ENCODE data around the gene TMEM154. TPM values are rescaled to one million over a fixed set of nuclear protein-coding genes. Genes with fewer than 3 reads are reported as not detected.

TMEM154 gene
- total RNA-seq, 1 experiment from 2014 or later, result 0.22 TPM

- Histone ChIP-seq H2AFZ (ENCODE audit: low read length) (no peak overlapping the region), H3K4me1 (ENCODE audit: low read length) (no peaks in the 10 kb centered on the region), H3K27ac (ENCODE audit: low read length) (no peak overlapping the region), H4K20me1 (ENCODE audit: insufficient read depth, low read depth, low read length) (0 out of 2 replicates have a peak, but pooled peaks cover 5% of the 10 kb centered on the region), H3K4me3 (ENCODE audit: low read length) (no peak overlapping the region), H3K27me3 (ENCODE audit: low read length) (no peaks in the 10 kb centered on the region), H3K9me2 (replicated peaks; ENCODE audit: insufficient read depth, low read length) (no peaks in the 10 kb centered on the region), H3K79me2 (ENCODE audit: low read length) (no peaks in the 10 kb centered on the region), H3K36me3 (ENCODE audit: insufficient read depth, low read length) (no peaks in the 10 kb centered on the region), H3K9me3 (ENCODE audit: low read length) (no peaks in the 10 kb centered on the region), H3K4me2 (ENCODE audit: low read depth, low read length, poor library complexity, severe bottlenecking) (no peak overlapping the region), H3K9ac (ENCODE audit: low read length) (no peak overlapping the region)
- DNase-seq, result no peak
These were observed 25.0 kb upstream of the TMEM154 start for GRCh38 chr4:152704788-152705187.

DNA sequence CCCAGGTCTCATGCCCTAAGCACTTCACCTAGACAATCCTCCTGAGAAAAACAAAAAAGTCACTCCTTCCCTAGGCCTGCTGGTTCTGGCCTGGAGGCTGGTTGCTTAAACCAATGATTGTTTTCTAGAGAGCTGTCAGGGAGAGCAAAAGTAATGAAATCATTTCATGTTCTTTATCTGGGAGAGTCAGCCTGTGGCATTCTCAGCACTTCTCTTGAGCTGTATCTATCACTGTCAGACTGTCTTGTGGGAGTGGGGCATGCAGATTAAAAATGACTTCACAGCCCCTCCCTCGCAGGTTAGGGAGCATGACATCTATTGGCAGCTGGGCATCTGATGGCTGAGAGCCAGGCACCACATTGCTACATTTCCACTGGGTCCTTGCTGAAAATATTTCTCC lies 20.4 kb upstream of the TMEM154 start:
- H3K9me2 ChIP-seq (replicated peaks; ENCODE audit: insufficient read depth, low read length), result no peaks in the 10 kb centered on the region
- DNase-seq, result no peak

GRCh38 chr4:152699313-152699712 lies 19.5 kb upstream of the TMEM154 start:
- H3K4me1 ChIP-seq (ENCODE audit: low read length), result no peaks in the 10 kb centered on the region
- H3K36me3 ChIP-seq (ENCODE audit: insufficient read depth, low read length), result no peaks in the 10 kb centered on the region
- H3K79me2 ChIP-seq (ENCODE audit: low read length), result no peaks in the 10 kb centered on the region
- 0 out of 2 replicates have a peak, but pooled peaks cover 6% of the 10 kb centered on the region for H4K20me1 ChIP-seq (ENCODE audit: insufficient read depth, low read depth, low read length)
- no peak for DNase-seq
- no peaks in the 10 kb centered on the region for H3K9me3 ChIP-seq (ENCODE audit: low read length)
- H3K9ac ChIP-seq (ENCODE audit: low read length), result no peak overlapping the region
- no peak overlapping the region for H3K27ac ChIP-seq (ENCODE audit: low read length)
- no peaks in the 10 kb centered on the region for H3K27me3 ChIP-seq (ENCODE audit: low read length)
- no peak overlapping the region for H3K4me2 ChIP-seq (ENCODE audit: low read depth, low read length, poor library complexity, severe bottlenecking)
- H3K4me3 ChIP-seq (ENCODE audit: low read length), result no peak overlapping the region
- no peaks in the 10 kb centered on the region for H3K9me2 ChIP-seq (replicated peaks; ENCODE audit: insufficient read depth, low read length)
- H2AFZ ChIP-seq (ENCODE audit: low read length), result no peak overlapping the region

More for the DNA sequence above, 20.4 kb upstream of the TMEM154 start:
- no peaks in the 10 kb centered on the region for H3K9me3 ChIP-seq (ENCODE audit: low read length)
- no peak overlapping the region for H3K4me2 ChIP-seq (ENCODE audit: low read depth, low read length, poor library complexity, severe bottlenecking)
- no peak overlapping the region for H3K27ac ChIP-seq (ENCODE audit: low read length)
- H3K4me3 ChIP-seq (ENCODE audit: low read length), result no peak overlapping the region
- H3K27me3 ChIP-seq (ENCODE audit: low read length), result no peaks in the 10 kb centered on the region
- no peaks in the 10 kb centered on the region for H3K4me1 ChIP-seq (ENCODE audit: low read length)
- H2AFZ ChIP-seq (ENCODE audit: low read length), result no peak overlapping the region
- no peak overlapping the region for H3K9ac ChIP-seq (ENCODE audit: low read length)
- 0 out of 2 replicates have a peak, but pooled peaks cover 6% of the 10 kb centered on the region for H4K20me1 ChIP-seq (ENCODE audit: insufficient read depth, low read depth, low read length)
- H3K79me2 ChIP-seq (ENCODE audit: low read length), result no peaks in the 10 kb centered on the region
- H3K36me3 ChIP-seq (ENCODE audit: insufficient read depth, low read length), result no peaks in the 10 kb centered on the region

- no peaks in the 10 kb centered on the region for H3K9me2 ChIP-seq (replicated peaks; ENCODE audit: insufficient read depth, low read length)
- H3K4me3 ChIP-seq (ENCODE audit: low read length), result no peak overlapping the region
- no peak overlapping the region for H3K27ac ChIP-seq (ENCODE audit: low read length)
- no peaks in the 10 kb centered on the region for H3K9me3 ChIP-seq (ENCODE audit: low read length)
- DNase-seq, result no peak
- H2AFZ ChIP-seq (ENCODE audit: low read length), result no peak overlapping the region
- no peak overlapping the region for H3K4me2 ChIP-seq (ENCODE audit: low read depth, low read length, poor library complexity, severe bottlenecking)
- no peaks in the 10 kb centered on the region for H3K27me3 ChIP-seq (ENCODE audit: low read length)
- 0 out of 2 replicates have a peak, but pooled peaks cover 6% of the 10 kb centered on the region for H4K20me1 ChIP-seq (ENCODE audit: insufficient read depth, low read depth, low read length)
- H3K36me3 ChIP-seq (ENCODE audit: insufficient read depth, low read length), result no peaks in the 10 kb centered on the region
- no peak overlapping the region for H3K9ac ChIP-seq (ENCODE audit: low read length)
- no peaks in the 10 kb centered on the region for H3K79me2 ChIP-seq (ENCODE audit: low read length)
- no peaks in the 10 kb centered on the region for H3K4me1 ChIP-seq (ENCODE audit: low read length)
These were observed 18.3 kb upstream of the TMEM154 start for GRCh38 chr4:152698089-152698499.

- Histone ChIP-seq H3K79me2 (ENCODE audit: low read length) (no peaks in the 10 kb centered on the region), H3K36me3 (ENCODE audit: insufficient read depth, low read length) (no peaks in the 10 kb centered on the region), H3K4me1 (ENCODE audit: low read length) (no peaks in the 10 kb centered on the region), H3K27ac (ENCODE audit: low read length) (no peak overlapping the region), H3K4me3 (ENCODE audit: low read length) (no peak overlapping the region), H4K20me1 (ENCODE audit: insufficient read depth, low read depth, low read length) (0 out of 2 replicates have a peak, but pooled peaks cover 6% of the 10 kb centered on the region), H3K9ac (ENCODE audit: low read length) (no peak overlapping the region), H3K4me2 (ENCODE audit: low read depth, low read length, poor library complexity, severe bottlenecking) (no peak overlapping the region), H2AFZ (ENCODE audit: low read length) (no peak overlapping the region), H3K9me2 (replicated peaks; ENCODE audit: insufficient read depth, low read length) (no peaks in the 10 kb centered on the region), H3K9me3 (ENCODE audit: low read length) (no peaks in the 10 kb centered on the region), H3K27me3 (ENCODE audit: low read length) (no peaks in the 10 kb centered on the region)
- DNase-seq, result no peak
These were observed 17.7 kb upstream of the TMEM154 start for GRCh38 chr4:152697284-152698088.

DNA sequence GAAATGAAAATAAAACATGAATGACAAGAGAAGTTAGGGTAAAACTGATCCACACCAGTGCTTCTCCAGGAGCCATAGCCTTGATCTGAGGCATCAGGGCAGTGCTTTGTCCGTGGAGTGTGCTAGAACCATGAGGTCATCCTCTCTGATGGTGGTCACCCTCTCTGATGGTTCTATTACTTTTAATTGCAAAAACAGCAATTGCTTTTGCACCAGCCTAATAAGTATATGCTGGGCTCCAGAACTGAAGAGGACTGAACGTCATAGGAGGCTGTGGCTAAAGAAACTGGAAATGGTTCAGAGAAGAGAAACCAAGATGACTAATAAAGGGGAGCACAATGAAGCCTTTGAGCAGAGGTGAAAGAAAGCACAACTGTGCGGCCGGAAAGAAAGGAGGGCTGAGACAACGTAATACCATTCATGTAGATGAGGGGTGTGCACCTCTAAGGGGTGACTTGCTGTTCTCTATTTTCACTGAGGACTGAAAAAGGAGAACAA lies 17.0 kb upstream of the TMEM154 start:
- Histone ChIP-seq H3K9me2 (replicated peaks; ENCODE audit: insufficient read depth, low read length) (no peaks in the 10 kb centered on the region), H3K4me1 (ENCODE audit: low read length) (no peaks in the 10 kb centered on the region), H3K4me2 (ENCODE audit: low read depth, low read length, poor library complexity, severe bottlenecking) (no peak overlapping the region), H3K36me3 (ENCODE audit: insufficient read depth, low read length) (no peaks in the 10 kb centered on the region), H3K9me3 (ENCODE audit: low read length) (no peaks in the 10 kb centered on the region), H3K4me3 (ENCODE audit: low read length) (no peak overlapping the region), H4K20me1 (ENCODE audit: insufficient read depth, low read depth, low read length) (0 out of 2 replicates have a peak, but pooled peaks cover 6% of the 10 kb centered on the region), H3K79me2 (ENCODE audit: low read length) (no peaks in the 10 kb centered on the region), H3K27me3 (ENCODE audit: low read length) (no peaks in the 10 kb centered on the region), H2AFZ (ENCODE audit: low read length) (no peak overlapping the region), H3K9ac (ENCODE audit: low read length) (no peak overlapping the region), H3K27ac (ENCODE audit: low read length) (no peak overlapping the region)
- no peak for DNase-seq

DNA sequence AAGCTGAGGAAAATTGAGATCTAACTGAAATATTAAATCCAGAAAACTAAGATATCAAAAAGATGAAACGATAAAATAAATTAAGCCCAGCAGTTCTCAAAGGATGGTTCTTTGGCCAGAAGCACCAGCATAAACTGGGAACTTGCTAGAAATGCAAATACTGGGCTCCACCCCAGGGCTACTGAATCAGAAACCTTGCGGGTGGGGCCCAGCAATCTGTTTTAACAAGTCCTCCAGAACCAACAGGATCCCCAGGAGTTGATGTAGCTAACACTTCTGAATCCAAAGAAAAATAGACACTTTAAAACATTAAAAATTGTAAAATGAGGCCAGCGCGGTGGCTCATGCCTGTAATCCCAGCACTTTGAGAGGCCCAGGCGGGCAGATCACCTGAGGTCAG lies 14.1 kb upstream of the TMEM154 start:
- no peak overlapping the region for H3K27ac ChIP-seq (ENCODE audit: low read length)
- no peak overlapping the region for H3K4me3 ChIP-seq (ENCODE audit: low read length)
- H2AFZ ChIP-seq (ENCODE audit: low read length), result no peak overlapping the region
- no peak overlapping the region for H3K4me2 ChIP-seq (ENCODE audit: low read depth, low read length, poor library complexity, severe bottlenecking)
- no peak for DNase-seq
- no peaks in the 10 kb centered on the region for H3K9me2 ChIP-seq (replicated peaks; ENCODE audit: insufficient read depth, low read length)
- H4K20me1 ChIP-seq (ENCODE audit: insufficient read depth, low read depth, low read length), result no peaks in the 10 kb centered on the region
- H3K9me3 ChIP-seq (ENCODE audit: low read length), result no peaks in the 10 kb centered on the region
- H3K27me3 ChIP-seq (ENCODE audit: low read length), result no peaks in the 10 kb centered on the region
- no peaks in the 10 kb centered on the region for H3K4me1 ChIP-seq (ENCODE audit: low read length)
- H3K9ac ChIP-seq (ENCODE audit: low read length), result no peak overlapping the region
- H3K79me2 ChIP-seq (ENCODE audit: low read length), result no peaks in the 10 kb centered on the region
- H3K36me3 ChIP-seq (ENCODE audit: insufficient read depth, low read length), result no peaks in the 10 kb centered on the region

DNA sequence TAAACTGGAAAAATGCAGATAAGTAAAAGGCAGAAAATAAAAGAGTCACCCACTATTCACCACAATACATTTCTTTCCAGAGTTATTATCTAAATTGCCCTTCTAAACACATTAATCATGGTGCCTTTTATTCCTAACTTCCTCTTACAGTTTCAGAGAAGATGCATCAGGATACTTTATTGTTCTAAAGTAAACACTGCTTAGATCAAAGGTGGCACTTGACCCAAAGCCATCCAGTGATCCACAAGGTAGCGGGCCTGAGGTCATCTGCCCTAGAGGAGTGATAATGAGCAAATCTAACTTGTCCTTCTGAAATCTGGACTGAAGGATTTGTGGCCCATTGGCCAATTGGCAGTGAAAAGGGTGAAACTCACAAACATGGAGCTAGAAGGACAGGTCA lies 12.0 kb upstream of the TMEM154 start:
- Histone ChIP-seq H4K20me1 (ENCODE audit: insufficient read depth, low read depth, low read length) (no peaks in the 10 kb centered on the region), H3K9ac (ENCODE audit: low read length) (no peak overlapping the region), H3K27me3 (ENCODE audit: low read length) (no peaks in the 10 kb centered on the region), H3K27ac (ENCODE audit: low read length) (no peak overlapping the region), H3K9me2 (replicated peaks; ENCODE audit: insufficient read depth, low read length) (no peaks in the 10 kb centered on the region), H3K36me3 (ENCODE audit: insufficient read depth, low read length) (no peaks in the 10 kb centered on the region), H3K4me3 (ENCODE audit: low read length) (no peak overlapping the region), H3K4me2 (ENCODE audit: low read depth, low read length, poor library complexity, severe bottlenecking) (no peak overlapping the region), H3K9me3 (ENCODE audit: low read length) (no peaks in the 10 kb centered on the region), H2AFZ (ENCODE audit: low read length) (no peak overlapping the region), H3K4me1 (ENCODE audit: low read length) (no peaks in the 10 kb centered on the region), H3K79me2 (ENCODE audit: low read length) (no peaks in the 10 kb centered on the region)
- DNase-seq, result no peak

All from Karpas-422 (cell line).